ENCODE data around the gene PXK. TPM values are rescaled to one million over a fixed set of nuclear protein-coding genes. Genes with fewer than 3 reads are reported as not detected.

Gene PXK
- total RNA-seq, 1 donor from 2014 or later: 12.0 TPM

- ATAC-seq (ENCODE audit: poor library complexity): peak; percentile 71
- intact Hi-C loops (cut with DNase I): no loop called here
- DNase-seq: no peak
These were observed 138.6 kb downstream of the PXK start for GRCh38 chr3:58471025-58471887.

- ATAC-seq (ENCODE audit: poor library complexity): no peak
- intact Hi-C loops (cut with DNase I): no loop called here
- no peak for DNase-seq
These were observed 140.6 kb downstream of the PXK start for GRCh38 chr3:58473275-58473674.

DNA sequence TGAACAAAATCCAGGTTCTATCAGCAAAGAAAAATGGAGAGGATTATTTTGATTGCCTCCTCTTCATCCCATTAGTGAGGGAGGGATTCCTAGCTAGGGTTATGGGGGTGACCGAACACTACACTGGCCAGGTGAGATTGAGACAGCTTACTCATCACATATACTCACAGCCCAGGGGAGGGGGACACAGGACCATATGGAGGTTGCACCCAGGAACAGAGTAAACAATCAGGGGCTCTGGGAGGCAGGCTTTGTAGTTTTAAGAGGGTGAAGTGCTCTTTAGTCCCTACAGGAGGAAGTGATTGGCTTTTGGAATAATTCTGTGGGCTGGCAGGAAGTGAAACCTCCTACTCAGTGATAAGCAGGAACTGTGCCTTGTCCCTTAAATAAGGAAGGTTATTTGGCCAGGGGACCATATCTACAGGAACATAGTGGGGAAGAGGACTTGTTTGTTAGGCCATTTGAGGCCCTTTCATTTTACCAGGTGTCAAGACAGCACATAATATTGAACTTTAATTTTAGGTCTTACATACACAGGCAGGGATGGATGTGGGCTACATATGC lies 141.7 kb downstream of the PXK start:
- ATAC-seq (ENCODE audit: poor library complexity): peak; percentile 40
- intact Hi-C loops (cut with DNase I): no loop called here

GRCh38 chr3:58474967-58475578 lies 142.4 kb downstream of the PXK start:
- no peak for DNase-seq
- no peak for ATAC-seq (ENCODE audit: poor library complexity)
- intact Hi-C loops (cut with DNase I): no loop called here

More for the DNA sequence above, 141.7 kb downstream of the PXK start:
- DNase-seq: no peak

Other genes starting within 250 kb of the PXK start
- gene DNASE1L3, start 121.9 kb upstream of the PXK start, total RNA-seq: 3.7 TPM
- 8.3 TPM for gene ABHD6, start 95.1 kb upstream of the PXK start, total RNA-seq
- 22.5 TPM for gene RPP14, start 26.6 kb upstream of the PXK start, total RNA-seq
- gene HTD2, start 26.4 kb upstream of the PXK start, total RNA-seq: 12.0 TPM
- 209 TPM for gene PDHB, start 100.9 kb downstream of the PXK start, total RNA-seq
- 6.9 TPM for gene KCTD6, start 159.2 kb downstream of the PXK start, total RNA-seq
- gene ACOX2, start 204.3 kb downstream of the PXK start, total RNA-seq: 33.3 TPM
- gene FAM107A, start 244.5 kb downstream of the PXK start, total RNA-seq: 95.2 TPM

Data from Right ventricle myocardium superior (tissue), 1 donor.